ENCODE results near the gene TAS2R5.

The TAS2R5 gene

DNA sequence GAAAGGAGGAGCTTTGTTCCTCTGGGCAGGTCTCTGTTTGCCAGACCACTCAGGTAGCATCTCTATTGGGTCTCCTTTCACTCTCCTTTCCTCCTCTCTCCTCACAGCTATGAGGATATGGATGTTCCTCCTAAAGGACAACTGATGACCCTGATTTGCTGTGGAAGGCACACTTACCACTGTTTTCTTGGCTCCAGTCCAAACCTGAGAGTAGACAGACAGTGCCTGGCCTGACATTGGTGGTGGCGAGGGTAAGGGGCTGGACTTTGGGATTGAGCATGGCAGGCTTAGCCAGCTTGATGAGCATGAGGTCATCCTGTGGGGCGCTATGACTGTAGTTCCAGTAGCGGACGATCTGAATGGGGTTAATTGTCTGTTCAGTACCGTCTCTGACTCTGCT, 47.7 kb downstream of the TAS2R5 start:
- TF ChIP-seq, protein P1, sequence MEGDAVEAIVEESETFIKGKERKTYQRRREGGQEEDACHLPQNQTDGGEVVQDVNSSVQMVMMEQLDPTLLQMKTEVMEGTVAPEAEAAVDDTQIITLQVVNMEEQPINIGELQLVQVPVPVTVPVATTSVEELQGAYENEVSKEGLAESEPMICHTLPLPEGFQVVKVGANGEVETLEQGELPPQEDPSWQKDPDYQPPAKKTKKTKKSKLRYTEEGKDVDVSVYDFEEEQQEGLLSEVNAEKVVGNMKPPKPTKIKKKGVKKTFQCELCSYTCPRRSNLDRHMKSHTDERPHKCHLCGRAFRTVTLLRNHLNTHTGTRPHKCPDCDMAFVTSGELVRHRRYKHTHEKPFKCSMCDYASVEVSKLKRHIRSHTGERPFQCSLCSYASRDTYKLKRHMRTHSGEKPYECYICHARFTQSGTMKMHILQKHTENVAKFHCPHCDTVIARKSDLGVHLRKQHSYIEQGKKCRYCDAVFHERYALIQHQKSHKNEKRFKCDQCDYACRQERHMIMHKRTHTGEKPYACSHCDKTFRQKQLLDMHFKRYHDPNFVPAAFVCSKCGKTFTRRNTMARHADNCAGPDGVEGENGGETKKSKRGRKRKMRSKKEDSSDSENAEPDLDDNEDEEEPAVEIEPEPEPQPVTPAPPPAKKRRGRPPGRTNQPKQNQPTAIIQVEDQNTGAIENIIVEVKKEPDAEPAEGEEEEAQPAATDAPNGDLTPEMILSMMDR (conservative IDR thresholded peaks at IDR 0.05; ENCODE audit: control insufficient read depth, insufficient read depth, low read depth, low read length): no peak
- no peak overlapping the region for H3K4me3 ChIP-seq (ENCODE audit: control insufficient read depth, low read depth, low read length)
- no peak for DNase-seq (ENCODE audit: low read depth)

DNA sequence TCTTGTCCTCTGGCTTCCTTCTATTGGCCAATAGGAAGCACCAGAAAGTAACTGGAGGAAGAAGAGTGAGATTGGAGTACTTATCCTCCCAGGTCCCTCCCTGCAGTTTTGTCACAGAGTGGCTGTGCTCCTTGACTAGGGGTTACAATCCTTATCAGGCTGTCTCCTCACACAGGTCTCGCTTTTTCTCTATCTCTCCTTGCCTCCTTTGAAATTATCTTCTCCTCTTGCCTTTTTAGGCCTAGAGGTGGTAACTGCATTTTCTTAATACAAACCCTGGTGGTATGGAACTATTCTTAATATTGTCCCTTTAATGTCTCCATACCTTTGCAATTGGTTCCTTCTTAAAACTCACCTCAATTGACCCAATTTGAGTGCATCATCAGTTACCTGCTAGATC, 48.6 kb downstream of the TAS2R5 start:
- no peak for DNase-seq (ENCODE audit: low read depth)
- TF ChIP-seq, protein P1 (conservative IDR thresholded peaks at IDR 0.05; ENCODE audit: control insufficient read depth, insufficient read depth, low read depth, low read length): no peak
- H3K4me3 ChIP-seq (ENCODE audit: control insufficient read depth, low read depth, low read length): no peak overlapping the region

GRCh38 chr7:141839256-141839655, 49.2 kb downstream of the TAS2R5 start:
- TF ChIP-seq, protein P1 (conservative IDR thresholded peaks at IDR 0.05; ENCODE audit: control insufficient read depth, insufficient read depth, low read depth, low read length): no peak
- DNase-seq (ENCODE audit: low read depth): no peak

GRCh38 chr7:141840708-141841107, 50.7 kb downstream of the TAS2R5 start:
- no peak for DNase-seq (ENCODE audit: low read depth)
- TF ChIP-seq, protein P1 (conservative IDR thresholded peaks at IDR 0.05; ENCODE audit: control insufficient read depth, insufficient read depth, low read depth, low read length): no peak
- no peak overlapping the region for H3K4me3 ChIP-seq (ENCODE audit: control insufficient read depth, low read depth, low read length)

More at GRCh38 chr7:141839256-141839655, 49.2 kb downstream of the TAS2R5 start:
- no peak overlapping the region for H3K4me3 ChIP-seq (ENCODE audit: control insufficient read depth, low read depth, low read length)
